SK-N-SH (cell line): ENCODE data around the gene CACNG4. TPM values are rescaled to one million over a fixed set of nuclear protein-coding genes. Genes with fewer than 3 reads are reported as not detected.

Source experiments
- CTCF ChIA-PET: fragments of 300-600, 350-600 bp; formaldehyde crosslinking; extraction: SDS; loops from one replicate; lab custom pipeline; 2021; lab: Yijun Ruan, JAX
- POLR2A ChIA-PET: fragments of 350-600 bp; sonication (Branson Sonifier 250); formaldehyde crosslinking; extraction: SDS; loops from one replicate; lab custom pipeline; 2020; ENCODE audit warnings: antibody characterized with exemption, inconsistent platforms; lab: Yijun Ruan, JAX
- DNase-seq: peaks from one replicate; pipeline ENCODE4 v3.0.0; 2012
- H2AFZ ChIP-seq: fragments of 200-600 bp; sonication (generic); 2 replicates; pipeline ENCODE4 v1.8.1; 2016; ENCODE audit warnings: antibody characterized with exemption, mild to moderate bottlenecking, low read depth
- H3F3A ChIP-seq: fragments of 200-600 bp; sonication (generic); replicated peaks from 2 replicates; pipeline ENCODE3; 2016; ENCODE audit warnings: antibody characterized with exemption, mild to moderate bottlenecking; ENCODE audit not compliant: insufficient read depth
- H3K27ac ChIP-seq, 2 experiments: fragments of 200-500 bp in 1 of 2; fragments of 200-600 bp in 1 of 2; sonication (Bioruptor generic) in 1 of 2; sonication (generic), shearing (Covaris generic) in 1 of 2; 2 replicates each; pipeline versions ENCODE4 v1.5.1 to v1.6.1; 2014 to 2016; ENCODE audit warnings: low read depth in 2 of 2, inconsistent platforms in 1 of 2, low read length in 1 of 2, mild to moderate bottlenecking in 1 of 2, mixed read lengths in 1 of 2
- H3K27me3 ChIP-seq: fragments of 200-600 bp; sonication (generic), shearing (Covaris generic); 2 replicates; pipeline ENCODE4 v1.6.1; 2016; ENCODE audit warnings: mixed run types; ENCODE audit not compliant: insufficient read depth
- H3K36me3 ChIP-seq, 2 experiments: fragments of 200-500 bp in 1 of 2; fragments of 200-600 bp in 1 of 2; sonication (Bioruptor generic) in 1 of 2; sonication (generic) in 1 of 2; replicated peaks in 1 of 2; 2 replicates each; pipeline versions ENCODE3 to v1.5.1; 2014 to 2016; ENCODE audit warnings: low read length in 1 of 2, mild to moderate bottlenecking in 1 of 2; ENCODE audit not compliant: insufficient read depth in 2 of 2, control insufficient read depth in 1 of 2
- H3K4me1 ChIP-seq, 2 experiments: fragments of 200-500 bp in 1 of 2; fragments of 200-600 bp in 1 of 2; sonication (Bioruptor generic) in 1 of 2; sonication (generic), shearing (Covaris generic) in 1 of 2; 2 replicates each; pipeline versions ENCODE4 v1.5.1 to v1.6.1; 2014 to 2016; ENCODE audit warnings: low read depth in 1 of 2, low read length in 1 of 2, mixed run types in 1 of 2; ENCODE audit not compliant: insufficient read depth in 2 of 2, control insufficient read depth in 1 of 2
- H3K4me2 ChIP-seq: fragments of 200-600 bp; sonication (generic), shearing (Covaris generic); 2 replicates; pipeline ENCODE4 v1.6.1; 2017; ENCODE audit warnings: mixed run types
- H3K4me3 ChIP-seq, 2 experiments: fragments of 200-500 bp in 1 of 2; fragments of 200-600 bp in 1 of 2; sonication (Bioruptor generic) in 1 of 2; sonication (generic), shearing (Covaris generic) in 1 of 2; 2 replicates each; pipeline versions ENCODE4 v1.5.1 to v1.8.1; 2014 to 2016; ENCODE audit warnings: low read depth in 2 of 2, inconsistent platforms in 1 of 2, low read length in 1 of 2, mild to moderate bottlenecking in 1 of 2, mixed read lengths in 1 of 2, moderate library complexity in 1 of 2
- H3K79me2 ChIP-seq: fragments of 200-600 bp; sonication (generic); 2 replicates; pipeline ENCODE4 v1.8.1; 2017; ENCODE audit warnings: mild to moderate bottlenecking; ENCODE audit not compliant: insufficient read depth
- H3K9ac ChIP-seq: fragments of 200-600 bp; sonication (generic); 2 replicates; pipeline ENCODE4 v1.6.1; 2017; ENCODE audit warnings: mixed run types
- H3K9me2 ChIP-seq: fragments of 200-600 bp; sonication (generic); 2 replicates; pipeline ENCODE4 v1.6.1; 2017; ENCODE audit warnings: mixed run types
- H3K9me3 ChIP-seq: fragments of 200-600 bp; sonication (generic); 2 replicates; pipeline ENCODE4 v1.6.1; 2017; ENCODE audit warnings: mixed run types, mild to moderate bottlenecking, moderate library complexity
- H4K20me1 ChIP-seq: fragments of 200-600 bp; sonication (generic); 2 replicates; pipeline ENCODE4 v1.6.1; 2017; ENCODE audit warnings: mild to moderate bottlenecking, mixed run types; ENCODE audit not compliant: insufficient read depth
- CHD2 ChIP-seq: fragments of 150-350 bp; IDR thresholded peaks from 2 replicates; pipeline ENCODE4 v1.6.1; 2018; ENCODE audit warnings: low read length; ENCODE audit not compliant: partially characterized antibody
- EP300 ChIP-seq, 2 experiments: IDR thresholded peaks; 2 replicates each; pipeline versions ENCODE4 v1.4.0 to v1.6.1; 2012; ENCODE audit warnings: borderline replicate concordance in 1 of 2, low read depth in 1 of 2, low read length in 1 of 2
- FOXJ3 ChIP-seq: sonication (generic); formaldehyde crosslinking; IDR thresholded peaks from 2 replicates; pipeline ENCODE4 v1.5.1; 2020; ENCODE audit warnings: mild to moderate bottlenecking, missing genetic modification reagents
- FOXM1 ChIP-seq: IDR thresholded peaks from 2 replicates; pipeline ENCODE4 v1.4.0; 2012; ENCODE audit warnings: low read depth, mild to moderate bottlenecking
- MAX ChIP-seq: IDR thresholded peaks from 2 replicates; pipeline ENCODE4 v1.4.0; 2012; ENCODE audit warnings: low read depth
- MEF2A ChIP-seq: IDR thresholded peaks from 2 replicates; pipeline ENCODE4 v1.4.0; 2012; ENCODE audit warnings: low read depth, borderline replicate concordance
- MXI1 ChIP-seq: IDR thresholded peaks from 2 replicates; pipeline ENCODE4 v1.6.1; 2012; ENCODE audit warnings: mild to moderate bottlenecking, low read depth, low read length, improper control_type of control experiment
- RAD21 ChIP-seq: IDR thresholded peaks from 2 replicates; pipeline ENCODE4 v1.6.1; 2012; ENCODE audit warnings: mild to moderate bottlenecking, low read length
- RCOR1 ChIP-seq: fragments of 150-350 bp; IDR thresholded peaks from 2 replicates; pipeline ENCODE4 v1.6.1; 2017; ENCODE audit warnings: antibody characterized with exemption, low read length
- SMC3 ChIP-seq: IDR thresholded peaks from 2 replicates; pipeline ENCODE4 v1.6.1; 2012; ENCODE audit warnings: low read depth, low read length, improper control_type of control experiment
- YY1 ChIP-seq: IDR thresholded peaks from 2 replicates; pipeline ENCODE4 v1.4.0; 2012; ENCODE audit warnings: low read depth, mild to moderate bottlenecking
- ZBTB33 ChIP-seq: IDR thresholded peaks from 2 replicates; pipeline ENCODE4 v1.4.0; 2012; ENCODE audit warnings: low read depth, borderline replicate concordance
- WGBS: methylation state at CpG from one replicate; pipeline ENCODE4 v1.1.6; 2017; ENCODE audit warnings: low lambda C conversion rate; 5-methylcytosine and 5-hydroxymethylcytosine counted together
- polyA plus RNA-seq, 3 experiments: library from polyadenylated mRNA; depleted of rRNA; stranded (reverse); fragments of >200 nt; gene quantifications; 2 replicates each; pipeline ENCODE4 v1.2.3, GENCODE V29; 2012

The CACNG4 gene
- polyA plus RNA-seq, 1 of the 3 experiments (the other 2 are of a cell fraction): 13.2 TPM

GRCh38 chr17:67016039-67016762 is 51.7 kb downstream of the CACNG4 start:
- H4K20me1 ChIP-seq: no peaks in the 10 kb centered on the region
- H3K4me2 ChIP-seq: no peak overlapping the region
- H3K4me3 ChIP-seq: no peak overlapping the region
- peaks cover 0 to 83% of the 10 kb centered on the region in 2 experiments; a peak in 2 of 4 replicates for H3K4me1 ChIP-seq
- no peaks in the 10 kb centered on the region for H3K9me2 ChIP-seq
- H3F3A ChIP-seq: no peaks in the 10 kb centered on the region
- H3K27me3 ChIP-seq: no peaks in the 10 kb centered on the region
- no peaks in the 10 kb centered on the region for H3K79me2 ChIP-seq
- no peak overlapping the region for H3K9ac ChIP-seq
- H2AFZ ChIP-seq: no peak overlapping the region
- ChIA-PET CTCF (interaction anchor here (0.6 to 3.3 kb wide), 8 partner anchors 9 to 142 kb away, joined by 3 to 17 read pairs (median 4); no protein-coding TSS in a partner anchor), POLR2A (no interaction called here)
- peak overlapping the region in 1 of 2 experiments; percentile 99; a peak in 2 of 4 replicates for H3K27ac ChIP-seq
- 81% methylated on average over 14 of the region's 17 CpGs for WGBS
- no peaks in the 10 kb centered on the region for H3K36me3 ChIP-seq
- DNase-seq: no peak
- TF ChIP-seq RAD21 (peak; percentile 20; the same call in 1 of the 2 replicates), YY1 (no peak)
- H3K9me3 ChIP-seq: no peaks in the 10 kb centered on the region

- ChIA-PET POLR2A (interaction anchor here (0.9 to 5.5 kb wide), 7 partner anchors 12 to 143 kb away, joined by 3 to 125 read pairs (median 6); partner anchors contain the start of gene CACNG4), CTCF (interaction anchor here (1.3 to 4.7 kb wide), 5 partner anchors 12 to 139 kb away, joined by 6 to 39 read pairs (median 10); no protein-coding TSS in a partner anchor)
- Histone ChIP-seq H3K27ac (peak overlapping the region in 1 of 2 experiments; percentile 99; a peak in 2 of 4 replicates), H3K27me3 (no peaks in the 10 kb centered on the region), H3K79me2 (no peaks in the 10 kb centered on the region), H3K4me1 (peaks cover 0 to 89% of the 10 kb centered on the region in 2 experiments; a peak in 2 of 4 replicates), H3K36me3 (no peaks in the 10 kb centered on the region), H3K9ac (no peak overlapping the region), H3K9me3 (no peaks in the 10 kb centered on the region), H3K4me2 (no peak overlapping the region), H3F3A (no peaks in the 10 kb centered on the region), H2AFZ (no peak overlapping the region), H3K4me3 (no peak overlapping the region), H4K20me1 (no peaks in the 10 kb centered on the region), H3K9me2 (no peaks in the 10 kb centered on the region)
- no peak for DNase-seq
- WGBS: 76% methylated on average over 14 of the region's 14 CpGs
- TF ChIP-seq SMC3 (no peak), EP300 (IDR thresholded peaks at IDR 0.05; ENCODE audit: borderline replicate concordance in 1 of 2, low read depth in 1 of 2, low read length in 1 of 2) (peak in 1 of 2 experiments; percentile 70; a peak in 2 of 4 replicates), RCOR1 (0 out of 2 replicates have a peak, but pooled peaks have one; percentile 52)
These were observed 53.4 kb downstream of the CACNG4 start for GRCh38 chr17:67017910-67018309.

- no peak overlapping the region for H2AFZ ChIP-seq
- H3K9ac ChIP-seq: no peak overlapping the region
- no peaks in the 10 kb centered on the region for H3K9me3 ChIP-seq
- 75% methylated on average over 12 of the region's 12 CpGs for WGBS
- H3K4me3 ChIP-seq: no peak overlapping the region
- ChIA-PET POLR2A (interaction anchor here (0.8 to 5.5 kb wide), 11 partner anchors 24 to 142 kb away, joined by 3 to 125 read pairs (median 5); partner anchors contain the start of gene CACNG4), CTCF (interaction anchor here (1.0 to 4.7 kb wide), 7 partner anchors 13 to 142 kb away, joined by 3 to 39 read pairs (median 18); no protein-coding TSS in a partner anchor)
- H4K20me1 ChIP-seq: no peaks in the 10 kb centered on the region
- no peaks in the 10 kb centered on the region for H3K79me2 ChIP-seq
- H3K9me2 ChIP-seq: no peaks in the 10 kb centered on the region
- no peak overlapping the region for H3K4me2 ChIP-seq
- peaks cover 0 to 83% of the 10 kb centered on the region in 2 experiments; a peak in 2 of 4 replicates for H3K4me1 ChIP-seq
- no peaks in the 10 kb centered on the region for H3F3A ChIP-seq
- no peaks in the 10 kb centered on the region for H3K27me3 ChIP-seq
- H3K27ac ChIP-seq: peak overlapping the region in 1 of 2 experiments; percentile 99; a peak in 2 of 4 replicates
- H3K36me3 ChIP-seq: no peaks in the 10 kb centered on the region
- peak; percentile 75 for DNase-seq
- no peak for TF ChIP-seq FOXM1
- no peak for TF ChIP-seq MEF2A
- TF ChIP-seq FOXJ3: peak; percentile 68; the same call in 1 of the 2 replicates
- no peak for TF ChIP-seq ZBTB33
- no peak for TF ChIP-seq MAX
- peak; percentile 68; the same call in 1 of the 2 replicates for TF ChIP-seq MXI1
- peak; percentile 69 for TF ChIP-seq CHD2
- peak in 1 of 2 experiments; percentile 86; a peak in 2 of 4 replicates for TF ChIP-seq EP300 (IDR thresholded peaks at IDR 0.05; ENCODE audit: borderline replicate concordance in 1 of 2, low read depth in 1 of 2, low read length in 1 of 2)
- peak; percentile 52; the same call in 1 of the 2 replicates for TF ChIP-seq RCOR1
- TF ChIP-seq RAD21: peak; percentile 21; the same call in 1 of the 2 replicates
These were observed 54.2 kb downstream of the CACNG4 start for GRCh38 chr17:67018471-67019434.
